Measurements from ENCODE around the gene ARL5A.
"Not testable (repeated sequence)": the region's sequence is repeated elsewhere in the genome, so short reads cannot be mapped to it uniquely, and the experiment has no call there.

The ARL5A gene, protein sequence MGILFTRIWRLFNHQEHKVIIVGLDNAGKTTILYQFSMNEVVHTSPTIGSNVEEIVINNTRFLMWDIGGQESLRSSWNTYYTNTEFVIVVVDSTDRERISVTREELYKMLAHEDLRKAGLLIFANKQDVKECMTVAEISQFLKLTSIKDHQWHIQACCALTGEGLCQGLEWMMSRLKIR

DNA sequence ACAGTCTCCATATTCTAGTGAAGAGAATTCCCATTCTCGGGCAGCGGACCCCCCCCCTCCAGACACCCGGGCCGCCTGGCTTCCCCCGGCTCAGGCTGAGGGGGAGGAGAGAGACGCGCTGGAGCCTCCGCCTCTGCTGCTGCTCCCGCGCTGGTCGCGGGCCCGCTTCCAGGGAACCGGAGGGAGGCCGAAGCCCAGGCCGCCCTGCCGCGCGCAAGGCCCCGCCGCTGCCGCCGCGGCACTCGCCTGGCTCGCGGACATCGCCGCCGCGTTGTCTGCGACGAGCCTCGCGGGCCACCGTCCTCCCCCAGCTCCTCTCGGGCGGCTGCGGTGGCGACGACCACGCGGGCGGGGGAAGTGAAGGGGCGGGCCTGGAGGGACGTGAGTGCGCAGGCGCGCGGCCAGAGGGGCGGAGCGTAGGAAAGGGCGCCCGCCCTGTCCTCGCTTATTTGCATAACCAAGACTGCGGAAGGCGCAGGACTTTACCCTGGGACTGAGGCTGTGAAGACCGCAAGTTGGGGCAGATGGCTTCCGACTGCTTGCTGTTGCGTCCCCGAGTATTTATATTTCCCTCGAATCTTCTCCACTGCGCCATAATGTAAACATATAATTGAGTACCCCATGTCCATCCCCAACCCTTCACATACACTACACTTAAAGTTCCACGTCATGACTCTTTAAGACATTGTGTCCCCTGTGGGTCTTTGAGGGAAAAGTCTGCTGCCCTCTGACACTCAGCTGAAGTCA lies at the start of gene ARL5A:
TSS of gene ARL5A (minus strand) at position 279 of the 747 bp plus-strand sequence. CDS start at position 34, 245 bp downstream.
- peak; percentile 97 for DNase-seq

DNA sequence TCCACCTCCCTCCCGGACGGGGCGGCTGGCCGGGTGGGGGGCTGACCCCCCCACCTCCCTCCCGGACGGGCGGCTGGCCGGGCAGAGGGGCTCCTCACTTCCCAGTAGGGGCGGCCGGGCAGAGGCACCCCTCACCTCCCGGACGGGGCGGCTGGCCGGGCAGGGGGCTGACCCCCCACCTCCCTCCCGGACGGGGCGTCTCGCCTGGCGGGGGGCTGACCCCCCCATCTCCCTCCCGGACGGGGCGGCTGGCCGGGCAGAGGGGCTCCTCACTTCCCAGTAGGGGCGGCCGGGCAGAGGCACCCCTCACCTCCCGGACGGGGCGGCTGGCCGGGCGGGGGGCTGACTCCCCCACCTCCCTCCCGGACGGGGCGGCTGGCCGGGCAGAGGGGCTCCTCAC lies 47.4 kb upstream of the ARL5A start:
- not testable (repeated sequence) for DNase-seq

DNA sequence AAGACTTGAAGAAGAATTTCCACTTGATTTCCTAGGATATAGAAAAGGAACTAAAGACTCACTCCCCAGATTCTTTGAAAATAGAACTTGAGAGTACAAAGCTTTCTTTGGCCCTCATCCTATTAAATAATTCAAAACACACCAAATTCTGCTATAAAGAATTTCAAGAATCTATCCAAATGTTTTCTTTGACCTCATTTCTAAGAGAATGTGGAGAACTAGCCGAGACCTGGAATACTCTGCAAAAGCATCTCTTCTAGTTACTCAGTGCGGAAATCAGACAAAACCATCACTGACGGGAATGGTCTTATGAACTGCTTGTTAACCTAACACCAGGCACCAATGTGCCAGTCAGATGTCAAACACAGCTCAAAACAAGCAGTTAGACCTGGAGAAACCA lies 44.2 kb upstream of the ARL5A start:
- no peak for DNase-seq

DNA sequence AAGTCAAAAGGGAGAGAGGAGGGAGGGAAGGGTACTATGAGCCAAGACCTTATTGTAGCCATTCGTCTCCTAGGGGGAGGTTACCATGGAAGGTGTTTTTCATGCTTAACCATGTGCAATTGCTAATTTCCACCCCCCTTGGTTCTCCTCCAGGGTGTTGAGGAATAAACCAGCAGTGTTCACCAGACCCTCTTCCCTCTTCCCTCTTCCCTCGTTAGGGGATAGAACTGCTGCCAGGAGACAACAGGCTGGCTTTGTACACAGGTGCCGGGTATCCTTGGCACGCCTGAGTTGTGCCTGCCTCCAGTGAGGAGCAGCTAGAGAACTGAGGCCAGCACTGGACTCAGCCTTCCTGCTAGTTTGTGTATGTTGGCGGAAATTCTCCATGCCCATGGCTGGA lies 41.1 kb upstream of the ARL5A start:
- no peak for DNase-seq

DNA sequence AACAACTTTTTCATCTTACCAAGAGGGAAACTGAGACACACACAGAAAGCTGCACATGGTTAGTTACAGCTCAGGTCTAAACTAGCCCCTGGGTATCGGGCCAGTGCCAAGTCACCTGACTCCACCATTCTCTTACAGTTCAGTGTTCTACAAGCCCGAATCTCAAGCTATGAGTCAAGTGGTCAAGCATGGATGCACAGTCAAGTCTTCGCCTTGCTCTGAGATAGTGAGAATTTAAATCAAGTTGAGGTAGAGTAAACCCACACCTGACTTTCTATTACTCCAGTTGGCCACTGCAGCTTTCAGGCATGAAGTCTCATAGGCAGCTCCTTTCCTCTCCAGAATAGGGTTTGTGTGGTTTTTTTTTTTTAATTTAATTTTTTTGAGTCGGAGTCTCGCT lies 34.5 kb upstream of the ARL5A start:
- no peak for DNase-seq

DNA sequence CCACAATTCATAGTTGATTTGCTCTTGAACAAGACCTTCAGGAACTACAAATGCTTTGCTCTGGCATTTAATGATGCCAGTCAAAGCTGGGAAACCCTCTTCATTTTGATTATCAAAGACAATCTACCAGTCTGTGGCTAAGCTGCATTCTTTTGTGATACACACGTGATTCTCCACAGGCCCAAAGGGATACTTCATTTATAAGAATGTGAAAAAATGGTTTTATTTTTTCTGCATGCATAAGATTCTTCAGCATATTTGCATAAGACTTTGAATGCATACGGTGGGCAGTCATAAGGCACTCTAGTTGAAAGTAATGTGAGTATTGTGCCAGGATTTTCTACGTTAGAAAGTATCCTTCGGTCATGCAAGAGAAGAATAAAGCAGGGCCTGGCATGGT lies 33.0 kb upstream of the ARL5A start:
- DNase-seq, result no peak

DNA sequence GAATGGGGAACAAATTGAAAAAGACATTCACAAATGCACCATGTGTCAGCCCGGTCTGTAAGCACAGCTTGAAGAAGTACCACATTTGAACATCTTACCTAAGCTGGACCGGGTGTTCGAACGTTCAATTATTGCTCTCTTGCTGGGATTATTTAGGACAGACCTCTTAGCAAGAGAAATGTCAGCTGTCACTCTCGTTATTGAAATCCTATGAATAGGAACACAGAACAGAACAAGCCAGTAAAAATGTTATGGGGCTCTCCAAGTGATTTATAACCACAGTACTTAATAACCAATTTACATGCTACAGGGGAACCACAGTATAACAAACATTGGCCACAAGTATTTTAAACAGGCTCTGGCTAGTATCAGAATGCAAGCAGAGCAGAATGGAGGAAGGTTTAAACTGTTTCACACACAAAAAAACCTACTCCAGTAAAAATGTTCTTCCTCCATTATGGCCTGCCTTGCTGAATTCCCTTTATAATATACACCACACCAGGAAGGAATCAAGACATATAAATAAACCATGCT lies 32.5 kb upstream of the ARL5A start:
- no peak for DNase-seq

DNA sequence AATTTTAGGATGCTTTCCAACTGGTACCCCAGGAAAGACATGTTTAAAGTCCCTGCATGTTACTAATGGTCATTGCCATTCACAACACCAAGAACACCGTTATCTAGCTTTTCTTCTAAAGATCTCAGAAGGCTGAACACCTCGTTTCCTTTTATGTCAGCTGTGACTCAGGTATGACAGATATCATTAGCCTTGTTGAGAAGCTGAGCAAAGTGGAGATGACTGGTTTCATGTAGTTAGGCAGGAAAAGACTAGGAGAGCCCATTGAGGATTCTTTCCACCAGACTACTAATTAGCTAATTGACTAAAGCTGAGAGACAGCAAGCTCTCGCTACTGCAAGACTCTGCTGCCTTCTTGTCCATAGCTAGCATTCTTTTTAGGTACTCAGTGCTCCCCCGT lies 32.0 kb upstream of the ARL5A start:
- no peak for DNase-seq

DNA sequence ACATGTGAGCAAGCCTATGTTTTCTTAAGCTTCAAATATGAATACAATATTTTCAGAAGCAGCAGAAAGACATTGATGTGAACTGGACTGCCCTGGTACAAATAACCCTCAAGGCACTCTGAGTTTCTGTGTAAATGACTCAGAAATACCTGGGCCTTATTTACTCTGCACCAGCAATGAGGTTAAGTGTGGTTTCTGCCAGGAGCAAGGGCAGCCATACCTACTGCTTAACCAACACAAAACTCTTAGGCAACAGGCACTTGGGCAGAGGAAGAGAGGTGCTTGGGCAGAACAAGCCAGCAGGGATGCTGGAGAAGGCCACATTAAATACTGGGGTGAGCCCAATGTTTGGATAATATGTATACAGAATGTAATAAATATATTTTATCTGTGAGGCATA lies 29.4 kb upstream of the ARL5A start:
- no peak for DNase-seq

DNA sequence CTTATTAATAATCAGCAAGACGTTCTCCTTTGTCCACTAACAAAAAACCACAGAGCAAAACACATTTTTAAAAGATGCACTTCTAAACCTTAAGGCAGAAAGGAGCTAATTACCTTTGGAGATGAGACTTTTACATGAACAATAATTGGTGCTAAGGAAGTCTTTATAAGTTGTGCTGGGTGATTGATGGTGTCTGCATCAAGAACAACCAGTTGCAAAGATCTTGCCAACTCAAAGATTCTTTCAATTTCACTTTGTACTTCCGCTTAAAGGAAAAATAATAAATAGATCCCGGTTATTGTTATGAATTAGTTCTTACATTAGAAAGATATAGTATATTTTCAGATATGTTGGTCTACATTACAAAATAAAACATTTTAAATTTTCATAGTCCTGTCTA lies 26.9 kb upstream of the ARL5A start:
- no peak for DNase-seq

DNA sequence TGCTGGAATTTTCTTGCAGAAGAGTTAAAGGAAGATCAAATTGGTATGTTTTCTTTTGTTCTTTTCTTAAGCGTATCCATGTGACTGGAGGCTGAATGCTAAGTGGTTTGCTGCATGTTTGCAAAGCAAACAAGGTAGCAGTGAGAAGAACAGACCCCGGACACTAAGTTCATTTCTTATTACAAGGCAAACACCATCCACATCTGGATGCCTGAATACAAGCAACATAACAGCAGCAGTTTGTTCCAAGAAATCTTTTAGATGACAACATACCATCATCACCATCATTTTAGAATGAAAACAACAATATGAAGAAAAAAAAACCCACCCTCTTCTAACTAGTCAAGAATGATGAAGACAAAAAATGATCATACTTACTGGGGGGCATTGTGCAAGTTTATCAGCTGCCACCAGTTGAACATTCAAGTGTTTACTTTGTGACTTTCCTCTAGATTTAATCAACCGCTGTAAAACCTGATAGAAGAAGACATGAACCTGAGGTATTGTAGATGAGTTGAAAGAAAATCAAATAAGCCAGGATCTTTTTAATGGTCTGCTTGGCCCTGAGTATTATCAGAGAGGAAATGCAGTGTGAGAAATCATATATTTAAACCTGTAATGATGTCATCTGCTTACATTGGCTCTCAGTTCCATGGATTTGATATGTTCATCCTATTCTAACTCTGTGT lies 25.0 kb upstream of the ARL5A start:
- no peak for DNase-seq

DNA sequence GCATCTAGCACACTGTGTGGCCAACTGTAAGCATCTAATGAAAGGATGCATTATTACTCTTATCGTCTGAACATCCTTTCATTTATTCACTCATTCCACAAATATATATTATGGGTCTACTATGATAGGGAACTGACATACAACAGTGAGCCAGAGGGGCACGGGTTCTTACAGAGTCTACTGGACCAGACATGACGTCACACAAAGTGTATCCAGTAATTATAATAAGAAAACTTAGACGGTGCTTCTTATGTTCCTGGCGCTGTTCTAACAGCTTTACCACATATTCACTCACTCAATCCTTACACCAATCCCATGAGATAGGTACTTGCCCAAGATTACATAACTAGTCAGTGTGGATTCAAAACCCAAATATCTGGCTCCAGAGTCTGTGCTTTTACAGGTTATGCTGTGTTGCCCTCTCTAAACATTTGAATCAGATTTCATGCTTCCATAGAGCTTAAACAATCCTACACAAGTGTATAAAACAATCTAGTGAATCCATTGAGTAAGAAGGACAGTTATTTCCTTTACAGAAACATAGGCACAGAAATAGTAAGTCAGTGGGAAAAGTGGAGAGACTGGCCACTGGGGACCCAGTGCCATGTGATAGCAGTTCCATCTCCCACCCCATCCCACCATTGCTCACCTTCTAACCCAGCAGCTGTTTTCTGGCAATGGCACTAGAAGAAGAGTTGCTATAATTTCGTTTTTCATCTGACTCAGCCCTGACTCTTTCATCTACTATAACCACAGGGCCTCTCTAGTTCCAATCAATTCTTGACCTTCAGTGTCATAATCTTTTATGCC lies 24.2 kb upstream of the ARL5A start:
- no peak for DNase-seq

DNA sequence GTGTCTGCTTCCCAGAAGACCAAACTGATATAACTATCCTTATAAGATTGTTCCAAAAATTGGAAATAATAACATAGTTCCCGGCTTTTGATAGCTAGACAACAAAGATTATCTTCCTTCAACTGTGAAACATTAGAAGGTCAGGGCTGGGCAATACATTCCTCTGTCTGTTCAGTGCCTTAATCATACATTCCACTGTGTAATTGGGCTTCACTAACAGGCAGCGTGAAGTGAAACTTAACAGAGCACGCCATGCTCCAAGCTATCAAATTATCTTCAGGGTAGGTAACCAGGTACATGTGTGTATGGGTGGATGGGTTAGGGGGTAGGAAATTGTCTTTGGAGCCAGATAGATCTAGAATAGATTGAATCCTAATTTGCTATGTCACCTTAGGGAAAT lies 23.5 kb upstream of the ARL5A start:
- DNase-seq, result no peak

DNA sequence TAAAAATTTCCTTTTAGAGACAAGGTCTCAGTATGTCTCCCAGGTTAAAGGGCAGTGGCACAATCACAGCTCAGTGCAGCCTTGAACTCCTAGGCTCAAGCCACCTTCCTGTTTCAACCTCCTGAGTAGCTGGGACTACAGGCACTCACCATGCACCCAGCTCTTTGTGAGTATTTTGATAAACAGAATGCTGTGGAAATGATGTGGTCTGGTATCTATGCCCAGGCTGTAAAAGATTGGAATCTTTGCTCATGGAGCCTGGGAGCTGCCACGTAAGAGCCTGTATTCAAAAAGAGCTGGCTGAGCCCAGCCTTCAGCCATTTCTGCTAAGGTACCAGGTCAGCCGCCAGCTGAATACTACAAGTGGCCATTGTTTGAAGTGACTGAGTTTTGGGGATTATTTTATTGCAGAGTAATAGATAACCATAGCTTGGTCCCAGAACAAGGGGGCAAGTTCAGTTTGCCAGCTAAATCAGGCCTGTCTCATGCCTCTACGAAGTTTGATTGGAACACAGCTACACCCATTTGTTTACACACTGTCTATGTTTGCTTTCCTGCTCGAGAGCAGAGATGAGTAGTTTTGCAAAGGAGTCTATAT lies 21.3 kb upstream of the ARL5A start:
- no peak for DNase-seq

DNA sequence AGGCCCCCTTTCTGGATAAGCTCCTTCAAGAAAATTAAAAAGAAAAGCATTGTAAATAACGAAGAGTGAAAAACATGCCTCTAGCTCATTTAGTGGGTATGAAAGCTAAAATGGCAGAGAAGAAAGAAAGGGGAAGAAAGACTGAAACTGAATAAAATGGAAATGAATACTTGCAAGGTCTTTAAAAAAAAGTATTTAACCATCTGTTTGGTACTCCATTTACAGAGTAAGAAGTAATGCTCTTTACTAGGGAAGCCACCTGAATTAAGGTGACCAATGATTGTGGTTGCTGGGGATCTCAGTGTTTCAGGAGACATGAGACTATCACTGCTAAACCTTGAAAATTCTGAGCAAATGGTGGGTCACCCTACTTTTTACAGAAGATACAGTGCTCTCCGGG lies 17.7 kb upstream of the ARL5A start:
- DNase-seq, result no peak

DNA sequence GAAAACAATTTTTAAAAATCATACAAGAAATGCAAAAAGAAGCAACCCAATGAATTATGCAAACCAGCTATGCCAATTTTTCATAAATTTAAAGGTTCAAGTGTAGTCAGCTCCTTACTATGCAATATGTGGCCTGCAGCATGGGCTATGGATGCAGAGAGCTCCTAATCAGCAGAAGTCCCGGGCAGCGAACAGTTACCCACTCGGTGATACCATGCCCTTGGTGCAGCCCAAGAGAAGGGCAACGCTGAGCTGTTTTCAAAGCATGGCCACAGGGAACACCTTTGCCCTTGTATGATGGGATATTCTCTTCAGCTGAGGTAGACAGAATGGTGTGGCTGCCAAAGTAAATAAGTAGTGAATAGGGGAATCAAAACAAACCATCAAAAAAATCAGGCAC lies 17.3 kb upstream of the ARL5A start:
- no peak for DNase-seq

DNA sequence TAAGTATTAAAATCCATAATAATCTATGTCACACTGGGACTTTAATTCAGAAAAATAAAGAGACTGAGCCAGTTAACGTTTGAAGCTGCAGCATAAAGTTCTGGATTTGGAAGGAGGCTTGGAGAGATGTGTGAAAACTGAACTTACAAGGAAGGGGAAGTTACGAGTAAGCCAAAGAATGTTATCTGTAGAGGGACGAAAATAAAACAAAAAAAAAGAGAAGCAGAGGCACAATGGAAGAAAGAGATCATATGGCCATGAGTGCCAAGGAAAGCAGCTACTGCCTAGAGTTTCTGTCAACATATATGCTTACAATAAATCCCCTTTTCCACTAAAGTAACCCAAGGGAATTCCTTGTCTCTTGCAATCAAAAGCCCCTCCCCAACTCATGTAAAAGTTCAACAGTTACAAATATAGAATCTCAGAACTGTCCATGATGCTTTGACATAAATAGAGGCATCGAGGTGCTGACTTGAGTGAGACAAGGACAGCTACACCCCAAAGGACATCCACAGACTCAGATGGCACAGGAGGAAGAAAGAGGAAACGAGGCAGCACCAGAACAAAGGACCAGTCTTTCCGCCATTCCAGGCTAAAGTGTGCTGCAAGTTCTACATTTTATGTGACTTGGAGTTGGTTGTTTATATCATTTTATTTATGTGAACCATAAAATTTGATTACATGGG lies 16.1 kb upstream of the ARL5A start:
- no peak for DNase-seq

DNA sequence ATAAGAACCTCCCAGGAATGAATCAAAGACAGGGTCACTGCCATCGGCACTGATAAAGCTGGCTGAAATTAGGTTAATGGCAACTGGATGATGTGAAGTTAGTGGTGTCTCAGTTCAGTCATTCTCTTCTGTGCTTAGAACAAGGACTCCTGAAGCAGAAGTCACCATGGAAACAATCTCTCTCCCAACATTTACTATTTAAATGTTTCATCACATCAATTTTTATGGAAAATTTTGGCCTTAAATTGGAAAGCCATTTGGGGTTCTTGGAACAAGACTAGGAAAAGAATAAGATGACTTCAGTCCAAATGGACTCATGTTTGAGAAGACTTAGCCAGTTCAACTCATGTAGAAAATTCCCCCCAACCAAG lies 15.5 kb upstream of the ARL5A start:
- no peak for DNase-seq

DNA sequence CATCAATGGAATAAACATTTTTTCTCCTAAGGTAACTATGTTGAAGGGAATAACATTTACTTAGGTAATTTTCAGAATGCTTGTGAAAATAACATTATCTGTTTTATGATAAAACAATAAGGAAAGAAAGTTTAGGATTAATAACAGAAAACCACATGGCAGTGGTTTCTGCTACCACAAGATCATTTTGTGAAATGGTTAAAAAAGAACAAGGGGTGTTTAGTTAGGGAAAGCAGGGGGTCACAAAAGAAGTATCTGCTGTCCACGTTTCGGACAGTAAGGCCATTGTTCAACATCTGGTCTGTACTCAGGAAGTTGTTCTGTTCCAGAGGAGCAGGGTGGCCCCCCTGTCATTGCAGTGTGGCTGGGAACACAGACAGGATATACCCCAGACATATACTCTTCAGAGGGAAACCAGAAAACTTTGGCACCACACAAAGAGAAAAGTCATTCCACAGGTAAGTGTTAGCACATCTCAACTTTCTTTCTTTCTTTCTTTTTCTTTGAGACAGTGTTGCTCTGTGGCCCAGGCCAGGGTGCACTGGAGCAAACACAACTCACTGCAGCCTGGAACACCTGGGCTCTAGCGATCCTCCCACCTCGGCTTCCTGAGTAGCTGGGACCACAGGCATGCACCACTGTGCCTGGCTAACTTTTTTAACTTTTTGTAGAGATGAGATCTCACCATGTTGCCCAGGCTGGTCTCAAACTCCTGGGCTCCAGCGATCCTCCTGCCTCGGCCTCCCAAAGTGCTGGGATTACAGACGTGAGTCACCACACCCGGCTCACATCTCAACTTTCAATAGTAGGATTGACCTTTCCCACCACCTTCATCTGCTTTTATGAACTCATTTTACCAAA lies 14.8 kb upstream of the ARL5A start:
- no peak for DNase-seq

DNA sequence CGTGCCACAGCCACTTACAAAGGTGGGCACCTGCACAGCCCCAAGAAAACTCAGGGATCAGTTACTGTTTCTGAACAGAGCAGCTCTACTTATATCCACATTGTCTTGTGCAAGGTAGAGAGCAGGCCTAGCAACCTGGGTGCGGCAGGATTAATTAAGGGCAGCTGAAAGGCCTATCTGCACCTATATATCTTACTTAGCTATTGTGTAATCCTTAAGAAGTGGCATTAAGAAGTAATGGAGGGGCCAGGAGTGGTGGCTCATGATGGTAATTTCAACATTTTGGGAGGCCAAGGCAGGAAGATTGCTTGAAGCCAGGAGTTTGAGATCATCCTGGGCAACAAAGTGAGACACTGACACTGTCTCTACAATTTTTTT lies 12.8 kb upstream of the ARL5A start:
- no peak for DNase-seq
